ENCODE results near the gene AKAP8L.

Gene AKAP8L

GRCh38 chr19:15432629-15433518, 14.1 kb upstream of the AKAP8L start:
- peak; percentile 89 to 91 for DNase-seq

- DNase-seq, result no peak
These were observed 13.3 kb upstream of the AKAP8L start for GRCh38 chr19:15432018-15432494.

DNA sequence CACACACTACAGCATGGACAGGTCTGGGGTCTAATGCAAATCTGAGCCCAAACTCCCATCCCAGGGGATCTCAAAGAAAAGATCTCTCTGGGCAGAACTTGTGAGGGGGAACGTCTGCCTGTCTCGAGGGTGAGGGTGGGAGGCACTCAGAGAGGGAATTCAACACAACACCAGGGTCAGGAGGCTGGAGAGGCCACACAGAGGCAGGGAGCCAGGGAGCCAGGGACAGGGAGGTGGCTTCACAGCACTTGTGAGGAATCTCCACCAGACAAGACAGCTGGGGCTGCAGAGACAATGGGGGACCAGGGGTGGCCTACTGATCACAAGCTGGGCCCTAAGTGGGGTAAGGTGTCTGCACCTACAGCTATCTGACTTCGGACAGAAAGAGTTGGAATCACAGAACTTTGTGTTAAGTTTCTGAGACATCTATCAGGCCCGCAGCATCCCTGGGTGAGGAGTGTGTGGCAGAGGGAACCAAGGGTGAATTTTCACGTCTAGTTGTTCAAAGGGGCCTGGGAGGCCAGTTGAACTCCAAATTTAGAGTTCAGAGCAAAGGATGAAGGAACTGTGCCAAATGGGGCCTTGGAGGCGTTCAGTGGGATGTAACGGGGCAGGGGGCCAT, 12.7 kb upstream of the AKAP8L start:
- no peak for DNase-seq

- no peak for DNase-seq
These were observed 11.8 kb upstream of the AKAP8L start for GRCh38 chr19:15430526-15431120.

DNA sequence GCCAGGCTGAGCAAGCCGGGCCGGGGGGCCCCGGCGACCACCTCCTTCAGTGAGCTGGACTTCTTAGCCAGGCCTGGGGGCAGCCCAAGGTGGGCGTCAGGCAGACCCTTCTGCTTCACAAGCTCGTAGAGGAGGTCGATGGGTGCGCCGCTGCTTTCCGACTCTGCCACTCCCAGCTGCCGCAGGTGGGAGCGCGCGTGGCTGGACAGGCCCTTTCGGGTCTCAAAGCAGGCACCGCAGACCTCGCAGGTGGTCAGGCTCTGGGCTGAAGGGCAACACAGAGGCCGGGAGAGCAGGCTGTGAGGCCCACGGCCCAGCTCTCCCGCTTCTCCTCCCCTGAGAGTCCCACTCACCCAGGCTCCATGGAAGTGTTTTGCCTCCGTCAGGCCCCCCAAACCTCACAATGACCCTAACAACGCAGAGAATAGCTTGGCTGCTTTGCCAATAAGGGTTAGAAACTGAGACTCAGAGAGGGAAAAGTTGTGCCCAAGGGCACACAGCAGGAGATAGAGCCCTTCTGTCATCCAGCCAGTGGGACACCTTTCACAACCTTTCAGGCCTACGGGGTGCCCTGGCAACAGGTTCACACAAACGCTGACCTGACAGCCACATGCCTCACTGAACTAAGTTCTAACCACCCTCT, 11.2 kb upstream of the AKAP8L start:
- no peak for DNase-seq

- no peak for DNase-seq
These were observed 10.4 kb upstream of the AKAP8L start for GRCh38 chr19:15428956-15429824.

GRCh38 chr19:15427991-15428471, 9.2 kb upstream of the AKAP8L start:
- DNase-seq, result no peak

DNA sequence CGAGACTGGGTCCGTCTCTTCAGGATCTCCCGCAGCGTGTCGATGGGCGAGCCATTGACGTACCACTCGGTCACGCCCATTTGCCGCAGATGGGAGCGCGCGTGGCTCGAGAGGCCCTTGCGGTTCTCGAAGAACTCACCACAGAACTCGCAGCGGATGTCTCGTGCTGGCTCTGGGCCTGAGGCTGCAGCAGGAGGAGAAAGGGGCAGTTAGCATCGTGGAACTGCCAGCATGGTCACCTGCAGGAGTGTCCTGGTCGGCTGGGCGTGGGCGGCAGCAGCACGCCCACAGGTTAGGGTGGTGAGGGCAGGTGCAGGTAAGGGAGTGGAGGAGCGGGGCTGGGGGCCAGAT, 8.5 kb upstream of the AKAP8L start:
- DNase-seq, result no peak

GRCh38 chr19:15426485-15427349, 7.9 kb upstream of the AKAP8L start:
- DNase-seq, result no peak

- DNase-seq, result no peak
These were observed 6.6 kb upstream of the AKAP8L start for GRCh38 chr19:15425321-15425950.

- no peak for DNase-seq
These were observed 6.0 kb upstream of the AKAP8L start for GRCh38 chr19:15424692-15425272.

DNA sequence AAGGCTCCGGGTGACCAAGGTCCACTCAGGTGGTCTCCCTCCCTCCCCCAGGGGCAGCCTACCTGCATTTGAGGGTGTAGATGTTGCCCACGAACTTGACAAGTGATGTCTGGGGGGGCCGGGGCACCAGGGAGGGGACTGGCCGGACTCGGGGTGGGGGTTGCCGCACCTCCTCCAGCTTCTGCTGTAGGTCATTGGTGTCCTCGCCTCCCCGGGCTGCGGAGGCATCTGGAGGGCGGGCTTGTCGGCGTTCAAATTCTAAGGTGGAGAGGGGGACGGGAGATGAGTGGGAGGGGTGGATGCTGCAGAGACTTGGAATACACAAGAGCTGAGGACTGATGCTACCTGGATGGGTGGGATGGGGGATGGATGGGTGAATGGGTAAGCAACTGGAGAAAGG, 5.3 kb upstream of the AKAP8L start:
- no peak for DNase-seq

DNA sequence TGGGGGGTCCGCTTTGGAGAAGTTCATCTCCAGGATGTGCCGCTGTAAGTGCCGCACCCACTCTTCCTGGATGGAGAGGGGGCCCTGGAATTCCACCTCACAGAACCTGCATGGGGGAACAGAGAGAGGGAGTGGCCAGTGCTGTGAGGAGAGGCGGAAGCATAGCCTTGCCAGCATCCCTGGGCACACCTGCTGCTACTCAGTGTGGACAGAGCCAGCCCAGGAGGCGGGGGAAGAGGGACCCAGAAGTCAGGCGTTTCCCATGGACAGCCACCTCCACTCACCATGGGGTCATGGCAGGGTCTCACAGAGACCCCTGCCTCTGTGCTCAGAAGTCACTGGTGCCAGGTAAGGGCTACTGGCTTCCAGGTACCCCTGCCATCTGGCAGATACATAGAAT, 4.3 kb upstream of the AKAP8L start:
- DNase-seq, result no peak

DNA sequence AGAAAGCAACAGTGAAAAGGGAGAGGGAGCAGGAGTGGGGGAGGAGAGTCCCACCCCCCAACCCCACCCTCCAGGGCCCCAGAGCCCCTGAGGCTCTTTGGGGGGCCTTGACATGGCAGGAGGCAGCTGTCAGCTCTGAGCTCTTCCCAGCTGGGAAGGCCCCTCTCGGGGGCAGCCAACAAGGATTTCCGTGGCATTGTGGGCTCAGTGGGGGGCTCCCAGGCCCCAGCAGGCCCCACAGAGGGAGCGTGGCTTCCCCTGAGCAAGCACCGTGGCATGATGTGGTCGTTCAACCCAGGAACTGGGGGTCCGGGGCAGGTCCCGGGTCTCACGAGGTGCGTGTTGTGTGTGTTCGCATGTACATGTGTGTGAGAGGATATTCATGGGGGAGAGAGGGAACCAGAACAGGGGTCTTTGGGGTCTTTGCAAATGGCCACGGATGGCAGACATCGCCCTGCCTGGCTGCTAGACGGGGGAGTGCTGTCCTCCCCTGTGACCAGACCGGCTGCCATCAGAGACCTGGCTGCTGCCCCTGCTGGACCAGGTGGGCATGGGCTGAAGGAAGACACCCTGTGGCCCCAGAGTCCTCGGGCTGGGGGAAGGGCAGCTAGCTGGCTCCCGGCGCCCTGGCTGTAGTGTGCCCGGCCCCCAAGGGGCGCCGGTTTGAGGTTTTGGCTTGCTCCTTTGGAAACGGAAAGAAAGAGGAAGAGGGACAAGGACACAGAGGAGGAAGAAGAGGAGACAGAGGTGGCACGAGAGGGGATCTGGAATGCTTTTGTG, 3.7 kb upstream of the AKAP8L start:
- no peak for DNase-seq

- DNase-seq, result no peak
These were observed 3.0 kb upstream of the AKAP8L start for GRCh38 chr19:15421721-15422260.

GRCh38 chr19:15421136-15421695, 2.4 kb upstream of the AKAP8L start:
- DNase-seq, result no peak

GRCh38 chr19:15419413-15420025, 731 bp upstream of the AKAP8L start:
- no peak for DNase-seq

DNA sequence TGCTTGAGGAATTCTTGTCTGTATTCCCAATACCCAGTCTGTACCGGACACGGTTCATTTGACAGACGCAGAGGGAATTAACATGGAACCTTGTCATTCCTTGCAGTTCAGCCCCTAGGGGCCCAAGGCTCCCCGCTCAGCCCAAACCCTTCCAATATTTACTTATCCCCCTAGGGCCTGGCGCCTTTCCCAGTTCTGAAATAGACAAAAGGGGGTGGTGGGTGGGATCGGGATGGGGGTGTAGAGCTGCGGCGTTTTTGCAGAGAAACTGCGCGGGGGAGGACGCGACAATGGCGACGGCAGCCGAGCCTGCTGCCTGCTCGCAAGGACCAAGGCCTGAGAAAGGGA, 583 bp downstream of the AKAP8L start:
- peak; percentile 84 to 88 for DNase-seq

DNA sequence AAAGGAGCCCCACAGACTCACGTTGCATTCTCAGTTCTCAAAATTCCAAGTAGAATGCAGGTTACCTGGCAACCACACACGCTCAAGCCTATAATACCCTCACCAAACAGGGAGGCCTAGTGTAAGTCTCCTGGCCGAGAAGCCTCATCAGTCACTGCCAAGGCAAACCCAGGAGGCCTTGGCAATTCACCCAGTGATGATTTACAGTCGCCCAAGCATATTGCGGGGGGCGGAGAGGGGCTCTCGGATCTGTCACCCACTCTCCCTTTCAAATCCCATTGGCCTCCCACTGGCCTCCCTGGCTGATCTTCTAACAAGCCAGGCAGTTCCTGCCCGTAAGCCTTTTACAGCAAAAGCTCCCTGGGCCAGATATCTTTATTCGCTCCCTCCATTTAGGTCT, 1.1 kb downstream of the AKAP8L start:
- peak in 1 of 2 experiments; percentile 60 for DNase-seq
